ENCODE data around the gene PLA2G2F.

DNA sequence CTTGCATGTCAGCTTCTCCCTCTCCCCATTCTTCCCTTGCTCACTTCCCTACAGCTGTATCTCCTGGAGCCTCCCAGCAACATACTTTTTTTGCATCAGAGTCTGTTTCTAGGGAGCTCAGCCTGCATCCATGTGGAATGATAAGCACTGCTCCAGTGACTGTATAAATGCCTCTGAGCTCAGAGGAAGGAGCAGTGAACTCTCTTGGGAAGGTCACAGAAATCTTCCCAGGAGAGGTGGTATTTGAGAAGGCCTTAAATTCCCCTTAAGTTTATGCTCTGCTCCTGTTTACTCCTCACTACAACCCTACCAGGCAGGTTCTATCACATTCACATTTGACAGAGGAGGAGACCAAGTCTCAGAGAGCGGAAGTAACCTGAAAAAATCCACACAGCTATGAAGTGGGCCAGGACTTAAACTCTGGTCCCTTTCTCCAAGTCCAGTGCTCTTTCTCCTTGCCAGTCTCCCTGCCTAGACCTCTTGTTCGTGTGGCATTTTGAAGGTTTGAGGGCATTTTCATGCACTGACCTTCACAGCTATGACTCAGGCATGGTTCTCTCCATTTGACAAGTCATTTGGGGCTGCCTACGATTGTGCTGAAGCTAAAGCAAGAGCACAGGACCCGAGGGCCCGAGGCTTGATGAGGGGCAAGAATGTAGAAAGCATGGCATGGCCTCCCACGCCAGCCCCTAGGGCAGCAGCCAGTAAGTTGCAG, 41.2 kb downstream of the PLA2G2F start:
- TF ChIP-seq, protein P1, sequence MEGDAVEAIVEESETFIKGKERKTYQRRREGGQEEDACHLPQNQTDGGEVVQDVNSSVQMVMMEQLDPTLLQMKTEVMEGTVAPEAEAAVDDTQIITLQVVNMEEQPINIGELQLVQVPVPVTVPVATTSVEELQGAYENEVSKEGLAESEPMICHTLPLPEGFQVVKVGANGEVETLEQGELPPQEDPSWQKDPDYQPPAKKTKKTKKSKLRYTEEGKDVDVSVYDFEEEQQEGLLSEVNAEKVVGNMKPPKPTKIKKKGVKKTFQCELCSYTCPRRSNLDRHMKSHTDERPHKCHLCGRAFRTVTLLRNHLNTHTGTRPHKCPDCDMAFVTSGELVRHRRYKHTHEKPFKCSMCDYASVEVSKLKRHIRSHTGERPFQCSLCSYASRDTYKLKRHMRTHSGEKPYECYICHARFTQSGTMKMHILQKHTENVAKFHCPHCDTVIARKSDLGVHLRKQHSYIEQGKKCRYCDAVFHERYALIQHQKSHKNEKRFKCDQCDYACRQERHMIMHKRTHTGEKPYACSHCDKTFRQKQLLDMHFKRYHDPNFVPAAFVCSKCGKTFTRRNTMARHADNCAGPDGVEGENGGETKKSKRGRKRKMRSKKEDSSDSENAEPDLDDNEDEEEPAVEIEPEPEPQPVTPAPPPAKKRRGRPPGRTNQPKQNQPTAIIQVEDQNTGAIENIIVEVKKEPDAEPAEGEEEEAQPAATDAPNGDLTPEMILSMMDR (IDR thresholded peaks at IDR 0.05): no peak
- no peak for TF ChIP-seq POLR2A (IDR thresholded peaks at IDR 0.05)
- no peak for TF ChIP-seq POLR2AphosphoS5 (IDR thresholded peaks at IDR 0.05)

All from stomach (tissue), 4 donors.